ENCODE results near the gene PLEKHA4. TPM values are rescaled to one million over a fixed set of nuclear protein-coding genes. Genes with fewer than 3 reads are reported as not detected.

PLEKHA4 gene
- total and polyA plus RNA-seq, 2 of the 13 experiments (the other 11 are each of a cell fraction or from before 2014, with no cell fraction given): 4.8 to 6.0 TPM

DNA sequence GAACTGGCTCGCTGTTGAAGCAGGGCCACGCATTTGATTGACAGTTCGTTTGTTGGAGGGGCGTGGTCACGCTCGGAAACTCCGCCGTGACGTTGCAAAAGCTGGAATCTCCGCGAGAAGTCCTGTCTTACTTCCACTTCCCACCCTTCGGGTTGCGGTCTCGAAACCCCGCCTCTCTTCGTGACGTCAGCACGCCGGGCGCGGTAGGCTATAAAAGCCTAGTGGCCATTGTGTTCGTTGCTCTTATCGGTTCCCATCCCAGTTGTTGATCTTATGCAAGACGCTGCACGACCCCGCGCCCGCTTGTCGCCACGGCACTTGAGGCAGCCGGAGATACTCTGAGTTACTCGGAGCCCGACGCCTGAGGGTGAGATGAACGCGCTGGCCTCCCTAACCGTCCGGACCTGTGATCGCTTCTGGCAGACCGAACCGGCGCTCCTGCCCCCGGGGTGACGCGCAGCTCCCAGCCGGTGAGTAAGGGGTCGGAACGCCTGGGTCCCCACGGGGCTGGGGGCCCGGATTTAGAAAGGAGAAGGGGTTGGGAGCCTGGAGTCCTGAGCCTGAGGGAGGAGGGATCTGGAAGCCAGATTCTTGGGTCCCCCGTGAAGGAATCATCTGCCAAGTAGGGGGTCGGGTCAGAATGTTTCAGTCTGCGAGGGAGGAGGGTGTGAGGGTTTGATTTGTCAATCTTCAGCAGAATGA is 3.9 kb upstream of the PLEKHA4 start, which contains the start of gene PPP1R15A (continued):
- TF ChIP-seq HMGXB3 (CRISPR knock-in tag; IDR thresholded peaks at IDR 0.05; ENCODE audit: borderline replicate concordance): no peak
- TF ChIP-seq, protein P1, sequence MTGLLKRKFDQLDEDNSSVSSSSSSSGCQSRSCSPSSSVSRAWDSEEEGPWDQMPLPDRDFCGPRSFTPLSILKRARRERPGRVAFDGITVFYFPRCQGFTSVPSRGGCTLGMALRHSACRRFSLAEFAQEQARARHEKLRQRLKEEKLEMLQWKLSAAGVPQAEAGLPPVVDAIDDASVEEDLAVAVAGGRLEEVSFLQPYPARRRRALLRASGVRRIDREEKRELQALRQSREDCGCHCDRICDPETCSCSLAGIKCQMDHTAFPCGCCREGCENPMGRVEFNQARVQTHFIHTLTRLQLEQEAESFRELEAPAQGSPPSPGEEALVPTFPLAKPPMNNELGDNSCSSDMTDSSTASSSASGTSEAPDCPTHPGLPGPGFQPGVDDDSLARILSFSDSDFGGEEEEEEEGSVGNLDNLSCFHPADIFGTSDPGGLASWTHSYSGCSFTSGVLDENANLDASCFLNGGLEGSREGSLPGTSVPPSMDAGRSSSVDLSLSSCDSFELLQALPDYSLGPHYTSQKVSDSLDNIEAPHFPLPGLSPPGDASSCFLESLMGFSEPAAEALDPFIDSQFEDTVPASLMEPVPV (CRISPR knock-in tag; IDR thresholded peaks at IDR 0.05): peak; percentile 57; the same call in 1 of the 2 replicates
- TF ChIP-seq LCORL (IDR thresholded peaks at IDR 0.05): no peak
- peak; percentile 21; the same call in 1 of the 2 replicates for TF ChIP-seq LCORL (CRISPR knock-in tag; IDR thresholded peaks at IDR 0.05)
- TF ChIP-seq, protein P2, sequence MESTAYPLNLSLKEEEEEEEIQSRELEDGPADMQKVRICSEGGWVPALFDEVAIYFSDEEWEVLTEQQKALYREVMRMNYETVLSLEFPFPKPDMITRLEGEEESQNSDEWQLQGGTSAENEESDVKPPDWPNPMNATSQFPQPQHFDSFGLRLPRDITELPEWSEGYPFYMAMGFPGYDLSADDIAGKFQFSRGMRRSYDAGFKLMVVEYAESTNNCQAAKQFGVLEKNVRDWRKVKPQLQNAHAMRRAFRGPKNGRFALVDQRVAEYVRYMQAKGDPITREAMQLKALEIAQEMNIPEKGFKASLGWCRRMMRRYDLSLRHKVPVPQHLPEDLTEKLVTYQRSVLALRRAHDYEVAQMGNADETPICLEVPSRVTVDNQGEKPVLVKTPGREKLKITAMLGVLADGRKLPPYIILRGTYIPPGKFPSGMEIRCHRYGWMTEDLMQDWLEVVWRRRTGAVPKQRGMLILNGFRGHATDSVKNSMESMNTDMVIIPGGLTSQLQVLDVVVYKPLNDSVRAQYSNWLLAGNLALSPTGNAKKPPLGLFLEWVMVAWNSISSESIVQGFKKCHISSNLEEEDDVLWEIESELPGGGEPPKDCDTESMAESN (CRISPR knock-in tag; conservative IDR thresholded peaks at IDR 0.05): peak; percentile 58; the same call in 1 of the 2 replicates
- peak; percentile 48; the same call in 1 of the 2 replicates for TF ChIP-seq ZGPAT (CRISPR knock-in tag; IDR thresholded peaks at IDR 0.05)
- peak; percentile 83 for TF ChIP-seq MEIS2 (CRISPR knock-in tag; IDR thresholded peaks at IDR 0.05)
- TF ChIP-seq SETDB1 (CRISPR knock-in tag; IDR thresholded peaks at IDR 0.05; ENCODE audit: borderline replicate concordance): no peak
- no peak for TF ChIP-seq ATF6 (CRISPR knock-in tag; conservative IDR thresholded peaks at IDR 0.05)
- 0 out of 2 replicates have a peak, but pooled peaks have one; percentile 13 for TF ChIP-seq JUN (CRISPR knock-in tag; IDR thresholded peaks at IDR 0.05)
- no peak for TF ChIP-seq FOXP1 (IDR thresholded peaks at IDR 0.05)
- peak; percentile 62 for TF ChIP-seq FOXP1 (CRISPR knock-in tag; IDR thresholded peaks at IDR 0.05)
- TF ChIP-seq, protein P3, sequence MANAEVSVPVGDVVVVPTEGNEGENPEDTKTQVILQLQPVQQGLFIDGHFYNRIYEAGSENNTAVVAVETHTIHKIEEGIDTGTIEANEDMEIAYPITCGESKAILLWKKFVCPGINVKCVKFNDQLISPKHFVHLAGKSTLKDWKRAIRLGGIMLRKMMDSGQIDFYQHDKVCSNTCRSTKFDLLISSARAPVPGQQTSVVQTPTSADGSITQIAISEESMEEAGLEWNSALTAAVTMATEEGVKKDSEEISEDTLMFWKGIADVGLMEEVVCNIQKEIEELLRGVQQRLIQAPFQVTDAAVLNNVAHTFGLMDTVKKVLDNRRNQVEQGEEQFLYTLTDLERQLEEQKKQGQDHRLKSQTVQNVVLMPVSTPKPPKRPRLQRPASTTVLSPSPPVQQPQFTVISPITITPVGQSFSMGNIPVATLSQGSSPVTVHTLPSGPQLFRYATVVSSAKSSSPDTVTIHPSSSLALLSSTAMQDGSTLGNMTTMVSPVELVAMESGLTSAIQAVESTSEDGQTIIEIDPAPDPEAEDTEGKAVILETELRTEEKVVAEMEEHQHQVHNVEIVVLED (CRISPR knock-in tag; IDR thresholded peaks at IDR 0.05; ENCODE audit: borderline replicate concordance): peak; percentile 87
